GM21381 (cell line): ENCODE data around the gene REEP2.

Source experiments
- ATAC-seq: cut with Tn5 transposase; IDR thresholded peaks from one replicate; pipeline ENCODE4 v1.9.1; 2021; ENCODE audit warnings: mild to moderate bottlenecking, moderate library complexity; ENCODE audit not compliant: unreplicated experiment

Gene REEP2

GRCh38 chr5:138448481-138449398 lies 9.9 kb downstream of the REEP2 start:
- no peak for ATAC-seq

DNA sequence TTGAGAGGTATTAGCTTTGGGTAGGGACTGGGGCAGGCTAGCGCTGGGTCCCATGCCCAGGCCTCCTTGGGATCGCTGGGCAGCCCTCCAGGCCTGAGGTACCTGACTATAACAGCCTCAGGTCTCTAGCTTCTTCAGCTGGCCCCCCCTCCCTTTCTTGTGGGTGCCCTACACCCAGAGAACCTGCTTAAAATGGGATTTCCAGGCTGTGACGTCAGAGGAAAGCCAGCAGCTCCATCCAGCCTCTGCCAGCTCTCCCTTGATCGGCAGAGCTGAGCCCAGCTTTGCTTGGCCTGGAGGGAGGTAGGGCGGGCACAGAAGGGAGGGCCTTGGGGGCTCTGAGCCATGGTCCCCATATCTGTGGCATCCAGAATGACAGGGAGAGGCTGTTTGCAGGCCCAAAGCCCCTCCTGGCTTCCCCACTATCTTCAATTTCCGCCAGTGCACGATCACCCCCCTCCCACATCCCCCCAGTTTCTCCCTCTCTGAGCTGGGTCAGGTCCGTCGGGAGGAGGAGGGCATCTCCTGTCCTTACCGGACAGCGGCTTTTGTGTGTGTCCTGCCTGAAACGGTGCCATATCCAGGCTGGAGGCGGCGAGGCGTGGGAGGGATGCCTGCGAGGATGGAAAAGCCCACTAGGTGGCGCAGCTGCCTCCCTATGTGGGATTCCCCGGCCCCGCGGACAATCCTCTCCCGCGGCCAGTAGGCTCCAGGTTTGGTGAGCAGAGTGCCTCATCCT lies 10.8 kb downstream of the REEP2 start:
- ATAC-seq: peak; percentile 80

- no peak for ATAC-seq
Observed at GRCh38 chr5:138450971-138451370, 12.1 kb downstream of the REEP2 start.

GRCh38 chr5:138452720-138453119 lies 13.9 kb downstream of the REEP2 start:
- no peak for ATAC-seq

DNA sequence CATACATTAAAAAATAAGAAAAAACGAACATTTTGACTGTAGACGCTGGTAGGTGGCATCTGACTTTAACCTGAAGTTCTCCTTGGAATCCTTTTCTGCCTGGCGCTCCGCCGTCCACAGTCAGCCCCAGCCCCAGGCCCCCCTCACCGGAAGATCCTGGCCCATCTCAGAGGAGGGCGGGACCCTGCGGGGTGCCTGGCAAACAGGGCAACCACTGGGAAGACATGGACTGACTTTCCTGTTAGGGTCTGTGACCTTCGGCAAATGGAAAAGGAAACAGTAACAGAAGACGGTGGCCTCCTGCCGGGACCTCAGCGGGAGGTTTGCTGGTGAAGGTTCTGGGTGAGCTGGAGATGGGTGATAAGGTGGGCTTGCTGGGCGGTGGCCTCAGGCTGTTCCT lies 14.7 kb downstream of the REEP2 start:
- ATAC-seq: no peak

GRCh38 chr5:138454121-138454520 lies 15.3 kb downstream of the REEP2 start:
- no peak for ATAC-seq

- ATAC-seq: no peak
Observed at GRCh38 chr5:138455232-138455930, 16.5 kb downstream of the REEP2 start.

- ATAC-seq: no peak
Observed at GRCh38 chr5:138457531-138458275, 18.8 kb downstream of the REEP2 start.

GRCh38 chr5:138458384-138458783 lies 19.5 kb downstream of the REEP2 start:
- no peak for ATAC-seq

GRCh38 chr5:138458856-138459255 lies 20.0 kb downstream of the REEP2 start:
- no peak for ATAC-seq

GRCh38 chr5:138459311-138459933 lies 20.6 kb downstream of the REEP2 start:
- no peak for ATAC-seq

DNA sequence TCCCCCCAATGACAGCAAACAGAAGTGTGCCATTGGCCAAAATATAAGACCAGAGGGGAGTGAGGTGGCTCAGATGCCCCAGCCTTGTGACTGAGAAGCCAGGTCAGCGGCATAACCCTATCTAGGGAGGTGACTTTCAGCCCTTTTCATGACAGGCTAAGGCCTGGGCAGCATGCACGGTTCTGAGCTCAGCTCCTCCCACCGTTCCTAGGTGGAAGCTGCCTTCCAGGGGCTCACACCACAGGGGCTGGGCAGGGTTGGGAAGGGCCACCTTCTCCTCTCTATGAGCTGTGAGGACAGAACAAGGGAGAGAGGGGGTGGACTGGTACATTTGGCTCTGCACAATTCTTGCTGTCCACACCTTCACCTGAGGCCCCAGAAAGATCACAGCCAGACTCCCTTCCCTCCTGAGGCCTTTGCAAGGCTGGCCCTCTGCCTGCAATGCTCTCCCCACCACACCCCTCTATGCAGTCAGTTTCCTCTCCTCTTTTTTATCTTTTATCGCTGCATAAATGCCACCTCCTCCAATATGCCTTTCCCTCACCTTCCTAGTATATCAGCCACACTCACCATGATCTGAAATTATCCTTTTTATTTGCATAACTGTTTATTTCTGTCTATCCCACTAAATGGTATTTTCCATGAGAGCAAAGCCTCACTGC lies 21.3 kb downstream of the REEP2 start:
- no peak for ATAC-seq

DNA sequence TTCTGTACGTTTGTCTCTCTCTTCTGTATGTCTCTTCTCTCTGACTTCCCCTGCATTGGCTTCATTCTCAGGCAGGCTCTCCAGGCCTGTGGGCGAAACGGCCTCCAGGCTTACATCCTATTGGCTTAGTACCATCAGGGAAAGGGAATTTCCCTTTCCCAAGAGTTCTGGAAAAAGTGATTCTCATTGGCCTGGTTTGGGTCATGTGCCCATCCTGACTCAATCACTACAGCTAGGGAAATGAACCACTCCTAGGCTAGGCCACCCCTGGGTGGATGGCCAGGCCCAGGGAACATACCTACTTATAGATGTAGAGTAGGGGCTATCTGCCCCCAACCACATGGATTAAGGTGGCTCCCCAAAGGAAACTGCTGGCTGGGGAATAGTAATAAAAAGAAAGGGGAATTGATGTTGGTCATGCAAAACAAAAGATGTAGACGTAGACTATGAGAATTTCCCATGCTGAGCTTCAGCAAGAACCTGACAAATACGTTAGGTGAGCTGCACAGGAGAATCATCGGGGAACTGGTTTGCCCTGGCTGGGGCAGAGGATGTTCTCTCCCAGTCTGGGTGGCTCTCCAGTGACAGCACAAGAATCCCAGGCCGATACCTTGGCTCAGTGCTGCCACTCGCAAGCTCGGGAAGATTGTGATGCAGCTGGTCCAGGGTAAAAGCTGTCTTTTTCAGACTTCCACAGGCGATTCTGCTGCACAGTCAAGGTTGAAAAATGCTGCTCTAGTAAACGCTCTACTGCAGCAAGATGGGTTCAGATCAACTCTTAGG lies 22.7 kb downstream of the REEP2 start:
- no peak for ATAC-seq

DNA sequence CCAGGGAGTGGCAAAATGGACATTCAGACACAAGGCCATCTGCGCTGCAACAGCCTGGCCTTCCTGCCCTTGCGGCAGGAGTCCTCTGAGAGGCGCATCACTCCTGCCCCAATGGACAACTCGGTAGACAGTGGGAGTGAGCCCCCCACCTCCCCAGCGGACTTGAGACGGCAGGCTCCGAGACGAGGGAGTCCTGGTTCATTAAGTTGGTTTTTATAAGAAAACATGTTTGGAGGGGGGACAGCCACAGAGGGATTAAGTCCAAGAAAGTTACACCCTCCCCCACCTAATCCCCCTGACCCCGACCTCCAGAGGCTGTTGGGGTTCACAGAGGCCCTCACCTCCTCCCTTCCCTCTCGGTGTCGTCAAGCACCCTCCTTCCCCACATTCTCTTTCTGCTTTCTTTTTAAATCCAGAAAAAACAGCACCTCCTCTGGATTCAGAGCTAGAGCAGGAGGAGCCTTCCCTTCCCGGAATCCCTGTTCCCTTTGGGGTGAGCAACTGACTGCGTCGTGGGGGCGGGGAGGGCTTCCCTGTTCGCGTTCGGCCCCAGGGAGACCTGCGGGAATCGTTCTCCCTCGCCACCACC lies 24.7 kb downstream of the REEP2 start:
- ATAC-seq: no peak

- ATAC-seq: peak; percentile 49
Observed at GRCh38 chr5:138464008-138464387, 25.1 kb downstream of the REEP2 start.

DNA sequence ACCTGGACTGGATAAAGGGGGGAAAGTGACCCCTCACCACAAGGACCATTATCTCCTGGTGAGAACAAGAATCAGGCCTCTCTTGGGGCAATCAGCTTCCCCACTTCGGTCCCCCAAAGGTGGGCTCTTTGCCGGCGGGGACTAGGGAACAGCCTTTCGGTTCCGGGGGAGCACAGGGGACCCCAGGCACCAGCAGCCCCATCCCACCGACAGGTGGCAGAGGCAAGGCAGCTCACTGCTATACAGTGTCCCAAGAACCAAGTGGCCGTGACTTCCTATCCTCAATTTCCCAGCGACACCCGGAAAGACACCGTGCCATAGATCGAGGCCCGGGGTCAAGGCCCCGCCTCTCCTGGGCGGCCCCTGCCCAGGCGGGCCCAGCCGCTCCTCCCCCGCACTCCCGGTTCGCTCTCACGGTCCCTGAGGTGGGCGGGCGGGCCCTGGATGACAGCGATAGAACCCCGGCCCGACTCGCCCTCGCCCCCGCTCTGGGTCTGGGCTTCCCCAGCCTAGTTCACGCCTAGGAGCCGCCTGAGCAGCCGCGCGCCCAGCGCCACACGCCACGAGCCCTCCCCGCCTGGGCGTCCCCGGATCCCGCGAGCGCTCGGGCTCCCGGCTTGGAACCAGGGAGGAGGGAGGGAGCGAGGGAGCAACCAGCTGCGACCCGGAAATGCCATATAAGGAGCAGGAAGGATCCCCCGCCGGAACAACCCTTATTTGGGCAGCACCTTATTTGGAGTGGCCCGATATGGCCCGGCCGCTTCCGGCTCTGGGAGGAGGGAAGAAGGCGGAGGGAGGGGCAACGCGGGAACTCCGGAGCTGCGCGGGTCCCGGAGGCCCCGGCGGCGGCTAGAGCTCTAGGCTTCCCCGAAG lies 25.8 kb downstream of the REEP2 start:
- peak; percentile 67 for ATAC-seq

- ATAC-seq: peak; percentile 52
Observed at GRCh38 chr5:138465261-138466124, 26.6 kb downstream of the REEP2 start, which contains the start of gene EGR1. Gene EGR1 (plus strand): TSS chr5:138465479. CDS start chr5:138465762, 283 bp downstream.
